GM06990 (cell line): ENCODE results near the gene SEMA5A.

ENCODE experiments used
- DNase-seq: peaks from one replicate; pipeline ENCODE4 v3.0.0-alpha.2; 2011; ENCODE audit not compliant: insufficient read length; ENCODE audit errors: extremely low read depth
- H3K27me3 ChIP-seq: replicated peaks from 2 replicates; pipeline ENCODE4 v1.6.0; 2011; ENCODE audit warnings: low read length; ENCODE audit not compliant: control insufficient read depth, insufficient read depth
- H3K36me3 ChIP-seq: 2 replicates; pipeline ENCODE4 v1.5.1; 2011; ENCODE audit warnings: low read length; ENCODE audit not compliant: control insufficient read depth, insufficient read depth
- H3K4me3 ChIP-seq: replicated peaks from 2 replicates; pipeline ENCODE4 v1.5.1; 2011; ENCODE audit warnings: low read depth, mild to moderate bottlenecking, control low read depth, low read length
- CTCF ChIP-seq: IDR thresholded peaks from 2 replicates; pipeline ENCODE4 v1.5.1; 2011; ENCODE audit warnings: low read length, control low read depth, mild to moderate bottlenecking, inconsistent platforms; ENCODE audit not compliant: insufficient read depth, poor library complexity, severe bottlenecking

Gene SEMA5A

GRCh38 chr5:9365512-9365911 is 180.4 kb downstream of the SEMA5A start:
- no peaks in the 10 kb centered on the region for H3K36me3 ChIP-seq
- no peak for TF ChIP-seq CTCF
- no peaks in the 10 kb centered on the region for H3K27me3 ChIP-seq
- no peak overlapping the region for H3K4me3 ChIP-seq
- DNase-seq: no peak

- no peaks in the 10 kb centered on the region for H3K27me3 ChIP-seq
- DNase-seq: no peak
- no peak for TF ChIP-seq CTCF
Measured at GRCh38 chr5:9363449-9363848, 182.4 kb downstream of the SEMA5A start.

GRCh38 chr5:9363026-9363425 is 182.8 kb downstream of the SEMA5A start:
- Histone ChIP-seq H3K36me3 (no peaks in the 10 kb centered on the region), H3K4me3 (peak overlapping the region; percentile 40), H3K27me3 (no peaks in the 10 kb centered on the region)
- TF ChIP-seq CTCF: no peak
- DNase-seq: peak; percentile 55

More at GRCh38 chr5:9363449-9363848, 182.4 kb downstream of the SEMA5A start:
- H3K36me3 ChIP-seq: no peaks in the 10 kb centered on the region
- H3K4me3 ChIP-seq: peak overlapping the region; percentile 40

DNA sequence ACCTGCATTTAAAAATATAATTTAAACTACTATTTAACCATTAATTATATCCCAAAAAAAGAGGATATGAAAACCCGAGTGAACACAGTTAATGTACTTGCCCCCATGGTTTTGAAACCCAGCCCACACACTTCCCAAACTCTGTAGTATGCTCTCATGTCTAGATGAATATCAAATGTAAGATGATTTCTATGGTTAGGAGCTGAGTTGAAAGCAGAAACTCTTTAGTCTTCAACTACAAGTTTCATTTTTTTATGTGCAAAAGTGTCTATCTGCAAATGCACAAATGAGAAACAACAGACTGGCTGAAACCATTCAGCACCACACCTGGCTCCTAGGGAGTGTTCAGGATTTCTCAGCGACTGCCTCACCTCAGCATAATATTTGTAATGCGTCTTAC is 183.3 kb downstream of the SEMA5A start:
- Histone ChIP-seq H3K27me3 (no peaks in the 10 kb centered on the region), H3K4me3 (peak overlapping the region; percentile 40), H3K36me3 (no peaks in the 10 kb centered on the region)
- DNase-seq: no peak
- TF ChIP-seq CTCF: no peak

DNA sequence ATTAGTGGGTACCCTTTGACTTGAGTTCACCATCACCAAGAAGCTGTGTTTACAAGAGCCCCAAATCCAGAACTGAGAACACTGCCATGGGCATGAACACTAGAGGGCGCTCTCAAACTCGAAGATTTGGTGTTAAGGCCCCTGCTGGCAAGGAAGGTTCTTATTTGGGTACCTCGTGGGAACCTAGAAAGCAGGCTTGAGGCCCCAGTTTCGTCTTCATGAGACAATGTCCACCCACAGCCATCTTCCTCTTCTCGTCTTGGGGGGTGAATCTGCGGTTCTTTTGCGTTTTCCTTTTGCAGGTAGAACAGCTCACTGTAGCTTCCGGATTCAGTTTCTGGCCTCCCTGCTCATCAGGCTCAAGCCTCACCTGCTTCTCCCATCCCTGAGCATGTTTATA is 184.0 kb downstream of the SEMA5A start:
- H3K36me3 ChIP-seq: no peaks in the 10 kb centered on the region
- no peaks in the 10 kb centered on the region for H3K27me3 ChIP-seq
- TF ChIP-seq CTCF: peak; percentile 81
- peak; percentile 84 for DNase-seq
- H3K4me3 ChIP-seq: no peak overlapping the region
